Keratinocyte (primary cell): ENCODE measurements around the gene PJA2.
"Not testable (repeated sequence)": the region's sequence is repeated elsewhere in the genome, so short reads cannot be mapped to it uniquely, and the experiment has no call there.

Source experiments
- EZH2 ChIP-seq: IDR thresholded peaks from one replicate; pipeline ENCODE4 v1.6.1; 2012; ENCODE audit warnings: inconsistent platforms, mild to moderate bottlenecking, low read length, moderate library complexity
- TF ChIP-seq, protein P1 (sequence below), 3 experiments: IDR thresholded peaks in 1 of 3; conservative IDR thresholded peaks in 1 of 3; optimal IDR thresholded peaks in 1 of 3; 2 replicates in 2 of 3; 3 replicates in 1 of 3; pipeline versions ENCODE3 to v1.5.1; 2011; ENCODE audit warnings: low read length in 3 of 3, mild to moderate bottlenecking in 3 of 3, moderate library complexity in 2 of 3, control low read depth in 1 of 3, inconsistent platforms in 1 of 3; ENCODE audit not compliant: insufficient read depth in 2 of 3; ENCODE audit errors: extremely low read depth in 1 of 3

DNA sequence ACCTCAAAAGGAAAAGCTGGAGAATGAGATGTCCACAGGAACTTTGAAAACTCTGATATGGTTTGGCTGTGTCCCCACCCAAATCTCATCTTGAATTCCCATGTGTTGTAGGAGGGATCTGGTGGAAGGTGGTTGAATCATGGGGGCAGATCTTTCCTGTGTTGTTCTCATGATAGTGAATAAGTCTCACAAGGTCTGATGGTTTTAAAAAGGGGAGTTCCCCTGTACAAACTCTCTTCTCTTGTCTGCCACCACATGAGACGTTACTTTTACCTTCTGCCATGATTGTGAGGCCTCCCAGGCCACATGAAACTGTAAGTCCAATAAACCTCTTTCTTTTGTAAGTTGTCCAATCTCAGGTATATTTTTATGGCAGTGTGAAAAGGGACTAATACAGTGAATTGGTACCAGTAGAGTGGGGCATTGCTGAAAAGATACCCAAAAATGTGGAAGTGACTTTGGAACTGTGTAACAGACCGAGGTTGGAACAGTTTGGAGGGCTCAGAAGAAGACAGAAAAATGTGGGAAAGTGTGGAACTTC, 4.2 kb upstream of the PJA2 start:
- TF ChIP-seq, protein P1, sequence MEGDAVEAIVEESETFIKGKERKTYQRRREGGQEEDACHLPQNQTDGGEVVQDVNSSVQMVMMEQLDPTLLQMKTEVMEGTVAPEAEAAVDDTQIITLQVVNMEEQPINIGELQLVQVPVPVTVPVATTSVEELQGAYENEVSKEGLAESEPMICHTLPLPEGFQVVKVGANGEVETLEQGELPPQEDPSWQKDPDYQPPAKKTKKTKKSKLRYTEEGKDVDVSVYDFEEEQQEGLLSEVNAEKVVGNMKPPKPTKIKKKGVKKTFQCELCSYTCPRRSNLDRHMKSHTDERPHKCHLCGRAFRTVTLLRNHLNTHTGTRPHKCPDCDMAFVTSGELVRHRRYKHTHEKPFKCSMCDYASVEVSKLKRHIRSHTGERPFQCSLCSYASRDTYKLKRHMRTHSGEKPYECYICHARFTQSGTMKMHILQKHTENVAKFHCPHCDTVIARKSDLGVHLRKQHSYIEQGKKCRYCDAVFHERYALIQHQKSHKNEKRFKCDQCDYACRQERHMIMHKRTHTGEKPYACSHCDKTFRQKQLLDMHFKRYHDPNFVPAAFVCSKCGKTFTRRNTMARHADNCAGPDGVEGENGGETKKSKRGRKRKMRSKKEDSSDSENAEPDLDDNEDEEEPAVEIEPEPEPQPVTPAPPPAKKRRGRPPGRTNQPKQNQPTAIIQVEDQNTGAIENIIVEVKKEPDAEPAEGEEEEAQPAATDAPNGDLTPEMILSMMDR (optimal IDR thresholded peaks at IDR 0.05 in 1 of 3, IDR thresholded peaks at IDR 0.05 in 1 of 3, conservative IDR thresholded peaks at IDR 0.05 in 1 of 3; ENCODE audit: extremely low read depth in 1 of 3, insufficient read depth in 2 of 3, low read length in 3 of 3), result not testable (repeated sequence)
- TF ChIP-seq EZH2, result not testable (repeated sequence)
